M059J (cell line): ENCODE measurements around the gene RTBDN. TPM values are rescaled to one million over a fixed set of nuclear protein-coding genes. Genes with fewer than 3 reads are reported as not detected.

Experiments
- DNase-seq: peaks from one replicate; pipeline ENCODE4 v3.0.0-alpha.2; 2012; ENCODE audit warnings: low read depth
- total RNA-seq: library from RNA; depleted of rRNA; stranded (reverse); fragments of >200 nt; shearing (Covaris generic); gene quantifications from 2 replicates; pipeline ENCODE4 v1.2.3, GENCODE V29; 2014

Gene RTBDN
- total RNA-seq, 1 experiment from 2014 or later = 0.52 TPM

DNA sequence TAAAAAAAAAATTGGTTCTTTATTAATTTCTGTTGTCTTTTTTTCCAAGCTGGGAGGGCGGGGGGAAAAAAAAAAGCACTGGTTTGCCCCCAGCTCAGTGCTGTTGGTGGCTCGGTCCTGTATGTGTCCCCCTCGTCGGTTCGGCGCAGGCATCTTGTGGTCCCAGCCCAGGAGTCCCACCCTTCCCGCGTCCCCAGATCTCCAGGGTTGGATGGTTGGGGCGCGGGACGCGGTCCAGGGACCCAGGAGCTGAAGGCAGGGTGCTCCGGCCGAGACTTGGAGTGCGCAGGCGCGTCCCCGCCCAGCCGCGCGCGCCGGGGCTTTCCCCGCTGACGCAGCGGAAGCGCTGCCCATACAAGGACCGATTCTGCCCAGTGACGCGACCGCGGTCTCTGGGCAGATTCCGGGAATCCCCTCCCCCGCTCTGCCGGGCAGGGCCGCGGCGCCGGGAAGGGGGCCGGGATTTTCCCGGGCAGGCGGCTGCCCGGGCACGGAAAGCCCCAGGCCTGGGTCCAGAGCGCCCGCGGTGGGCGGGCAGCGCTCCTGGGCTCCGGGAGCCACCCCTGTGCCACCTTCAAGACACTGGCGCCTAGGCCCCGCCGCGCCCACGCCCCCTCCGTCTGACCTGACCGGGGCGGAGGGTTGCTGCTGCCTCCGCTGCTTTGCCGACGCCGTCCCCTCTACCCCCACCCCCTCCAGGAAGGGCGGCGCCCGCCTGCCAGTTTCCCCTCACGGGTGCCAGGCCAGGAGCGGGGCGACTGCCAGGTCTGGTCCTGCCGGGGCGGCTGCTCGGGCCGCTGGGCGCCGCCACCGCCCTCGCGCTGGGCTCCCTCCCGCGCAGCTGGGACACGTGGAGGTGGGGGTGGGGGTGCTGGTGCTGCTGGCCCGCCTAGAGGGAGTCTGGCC is 40.8 kb downstream of the RTBDN start:
- peak; percentile 92 for DNase-seq

DNA sequence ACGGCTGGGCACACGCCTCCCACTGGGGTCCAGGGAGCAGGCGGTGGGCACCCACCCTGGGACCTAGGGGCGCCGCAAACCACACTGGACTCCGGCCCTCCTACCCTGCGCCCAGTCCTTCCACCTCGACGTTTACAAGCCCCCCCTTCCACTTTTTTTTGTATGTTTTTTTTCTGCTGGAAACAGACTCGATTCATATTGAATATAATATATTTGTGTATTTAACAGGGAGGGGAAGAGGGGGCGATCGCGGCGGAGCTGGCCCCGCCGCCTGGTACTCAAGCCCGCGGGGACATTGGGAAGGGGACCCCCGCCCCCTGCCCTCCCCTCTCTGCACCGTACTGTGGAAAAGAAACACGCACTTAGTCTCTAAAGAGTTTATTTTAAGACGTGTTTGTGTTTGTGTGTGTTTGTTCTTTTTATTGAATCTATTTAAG is 41.5 kb downstream of the RTBDN start:
- no peak for DNase-seq

DNA sequence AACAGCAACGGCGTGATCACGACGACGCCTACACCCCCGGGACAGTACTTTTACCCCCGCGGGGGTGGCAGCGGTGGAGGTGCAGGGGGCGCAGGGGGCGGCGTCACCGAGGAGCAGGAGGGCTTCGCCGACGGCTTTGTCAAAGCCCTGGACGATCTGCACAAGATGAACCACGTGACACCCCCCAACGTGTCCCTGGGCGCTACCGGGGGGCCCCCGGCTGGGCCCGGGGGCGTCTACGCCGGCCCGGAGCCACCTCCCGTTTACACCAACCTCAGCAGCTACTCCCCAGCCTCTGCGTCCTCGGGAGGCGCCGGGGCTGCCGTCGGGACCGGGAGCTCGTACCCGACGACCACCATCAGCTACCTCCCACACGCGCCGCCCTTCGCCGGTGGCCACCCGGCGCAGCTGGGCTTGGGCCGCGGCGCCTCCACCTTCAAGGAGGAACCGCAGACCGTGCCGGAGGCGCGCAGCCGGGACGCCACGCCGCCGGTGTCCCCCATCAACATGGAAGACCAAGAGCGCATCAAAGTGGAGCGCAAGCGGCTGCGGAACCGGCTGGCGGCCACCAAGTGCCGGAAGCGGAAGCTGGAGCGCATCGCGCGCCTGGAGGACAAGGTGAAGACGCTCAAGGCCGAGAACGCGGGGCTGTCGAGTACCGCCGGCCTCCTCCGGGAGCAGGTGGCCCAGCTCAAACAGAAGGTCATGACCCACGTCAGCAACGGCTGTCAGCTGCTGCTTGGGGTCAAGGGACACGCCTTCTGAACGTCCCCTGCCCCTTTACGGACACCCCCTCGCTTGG is 42.1 kb downstream of the RTBDN start:
- peak; percentile 68 for DNase-seq

DNA sequence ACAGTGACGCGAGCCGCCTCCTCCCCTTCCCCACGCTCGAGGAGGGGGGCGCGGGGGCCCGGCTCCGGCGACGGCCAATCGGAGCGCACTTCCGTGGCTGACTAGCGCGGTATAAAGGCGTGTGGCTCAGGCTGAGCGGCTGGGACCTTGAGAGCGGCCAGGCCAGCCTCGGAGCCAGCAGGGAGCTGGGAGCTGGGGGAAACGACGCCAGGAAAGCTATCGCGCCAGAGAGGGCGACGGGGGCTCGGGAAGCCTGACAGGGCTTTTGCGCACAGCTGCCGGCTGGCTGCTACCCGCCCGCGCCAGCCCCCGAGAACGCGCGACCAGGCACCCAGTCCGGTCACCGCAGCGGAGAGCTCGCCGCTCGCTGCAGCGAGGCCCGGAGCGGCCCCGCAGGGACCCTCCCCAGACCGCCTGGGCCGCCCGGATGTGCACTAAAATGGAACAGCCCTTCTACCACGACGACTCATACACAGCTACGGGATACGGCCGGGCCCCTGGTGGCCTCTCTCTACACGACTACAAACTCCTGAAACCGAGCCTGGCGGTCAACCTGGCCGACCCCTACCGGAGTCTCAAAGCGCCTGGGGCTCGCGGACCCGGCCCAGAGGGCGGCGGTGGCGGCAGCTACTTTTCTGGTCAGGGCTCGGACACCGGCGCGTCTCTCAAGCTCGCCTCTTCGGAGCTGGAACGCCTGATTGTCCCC is 42.9 kb downstream of the RTBDN start, which contains the start of gene JUNB:
Gene JUNB, plus strand, starts transcription at position 142 of the 706 bp plus-strand sequence. Its CDS starts 286 bp downstream, at position 428.
- DNase-seq = peak; percentile 96

DNA sequence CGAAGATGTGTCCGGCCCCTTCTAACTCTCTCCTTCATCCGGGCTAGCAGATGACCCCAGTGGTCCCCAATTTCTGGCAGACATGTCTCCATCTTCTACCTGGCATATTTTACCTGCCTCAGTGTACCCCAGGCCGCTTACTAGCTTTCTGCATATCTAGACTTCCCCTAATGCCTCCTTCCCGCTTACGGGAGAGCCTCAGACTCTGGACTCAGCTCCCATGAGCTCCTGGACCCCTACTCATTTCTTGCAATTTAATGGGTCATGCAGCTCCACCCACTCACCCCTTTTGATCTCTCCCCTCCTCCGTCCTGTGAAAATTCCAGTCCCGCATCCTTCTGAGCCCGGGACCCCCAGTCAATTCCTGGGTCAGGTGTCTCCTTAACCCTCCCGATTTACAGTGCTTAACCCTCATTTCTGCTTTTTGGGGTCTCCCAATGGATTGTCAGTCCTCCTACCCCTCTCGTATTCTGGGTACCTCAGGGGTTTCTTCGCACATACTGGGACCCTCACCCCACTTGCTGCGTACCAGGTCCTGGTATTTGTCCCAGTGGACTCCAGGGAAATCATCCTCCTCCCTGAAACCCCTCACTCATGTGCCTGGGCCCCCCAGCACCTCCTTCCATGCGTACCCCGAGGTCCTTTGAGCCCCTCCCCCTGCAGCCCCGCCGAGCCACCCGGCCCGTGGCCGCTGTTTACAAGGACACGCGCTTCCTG is 43.6 kb downstream of the RTBDN start:
- no peak for DNase-seq

DNA sequence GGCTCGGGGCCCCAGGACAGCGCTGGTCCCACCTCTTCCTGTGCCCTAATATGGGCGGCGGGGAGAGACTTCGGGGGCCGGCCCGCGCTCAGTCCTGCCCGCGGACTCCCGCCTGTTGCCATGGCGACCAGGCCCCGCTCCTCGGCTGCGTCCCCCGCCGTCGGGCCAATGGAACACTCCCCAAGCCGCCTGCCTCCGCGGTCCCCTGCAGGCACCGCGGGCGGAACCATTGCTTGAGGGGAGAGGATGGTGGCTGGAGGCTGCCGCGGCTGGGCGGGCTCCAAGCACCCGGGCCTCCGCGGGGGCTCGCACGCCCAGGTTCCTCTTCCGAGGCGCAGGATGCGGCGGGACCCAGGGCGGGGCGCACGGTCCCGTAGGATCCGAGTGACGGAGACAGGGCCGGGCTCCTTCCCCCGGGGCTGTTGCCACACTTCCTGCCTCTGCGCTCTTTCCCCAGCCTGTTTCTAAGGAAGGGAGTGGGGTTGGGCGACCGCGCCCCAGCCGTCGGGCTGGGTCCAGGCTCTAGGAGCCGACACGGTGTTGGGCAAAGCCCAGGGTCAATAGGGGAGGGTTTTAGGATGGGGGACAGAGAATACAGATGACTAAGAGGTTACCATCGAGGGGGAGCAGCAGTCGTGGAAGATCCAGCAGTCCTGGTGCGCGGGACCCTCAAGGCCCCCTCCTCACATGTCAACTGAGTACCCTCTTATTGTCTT is 44.3 kb downstream of the RTBDN start:
- DNase-seq = peak; percentile 96

DNA sequence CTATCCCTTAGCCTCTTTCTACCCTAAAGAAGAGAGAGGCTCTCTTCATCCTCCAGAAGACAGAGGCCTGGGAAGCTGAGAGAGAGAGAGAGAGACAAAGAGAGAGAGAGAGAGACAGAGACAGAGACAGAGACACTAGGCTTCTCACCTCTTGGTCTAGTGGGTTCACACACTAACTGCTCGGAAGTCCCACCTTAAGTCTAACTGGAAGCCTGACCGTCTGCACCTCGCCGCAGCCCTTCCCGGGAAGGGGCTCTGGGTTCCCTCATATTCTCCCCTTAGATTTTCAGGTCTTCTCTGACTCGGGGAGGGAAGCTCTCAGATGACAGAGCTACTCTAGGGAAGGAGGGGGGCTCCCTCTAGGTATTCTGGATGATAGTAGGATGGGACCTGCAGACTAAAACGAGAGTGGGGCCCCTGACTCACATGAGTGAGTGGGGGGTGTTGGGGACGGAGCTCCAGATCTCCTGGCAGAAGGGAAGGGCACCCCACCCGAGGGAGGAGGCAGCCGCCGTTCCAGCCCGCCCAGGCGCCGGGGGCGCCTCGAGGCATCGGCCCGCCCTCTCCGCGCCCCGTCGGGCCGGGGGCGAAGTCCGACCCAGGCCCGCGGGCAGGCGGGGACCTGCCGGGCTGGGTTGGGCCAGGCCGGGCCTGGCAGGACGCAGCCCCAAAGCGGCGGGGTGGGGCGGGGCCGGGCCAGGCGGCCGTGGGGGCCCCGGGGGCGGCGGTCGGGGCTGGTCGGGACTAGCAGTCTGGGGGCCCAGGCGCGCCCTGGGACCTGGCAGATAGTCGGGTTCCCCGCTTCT is 45.1 kb downstream of the RTBDN start:
- no peak for DNase-seq

DNA sequence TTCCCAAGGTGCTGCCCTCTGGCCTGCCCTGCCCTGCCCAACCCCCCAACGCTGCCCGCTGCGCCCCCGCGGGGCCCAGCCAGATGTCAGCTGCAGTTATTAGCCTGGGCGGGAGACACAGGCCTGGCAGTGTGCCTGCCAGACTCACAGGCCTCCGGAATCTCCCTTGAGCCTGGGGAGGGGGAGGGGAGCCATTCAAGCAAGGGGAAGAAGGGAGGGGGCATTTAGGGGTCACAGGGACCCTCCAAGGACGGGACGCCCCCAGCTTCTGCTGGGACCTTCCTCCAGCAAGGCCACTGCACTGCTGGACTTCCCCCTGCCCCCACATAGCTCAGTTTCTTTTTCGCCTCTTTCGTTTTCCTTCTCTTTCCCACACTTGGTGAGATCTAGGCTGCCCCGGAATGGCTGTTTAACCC is 45.7 kb downstream of the RTBDN start:
- DNase-seq = peak; percentile 80

DNA sequence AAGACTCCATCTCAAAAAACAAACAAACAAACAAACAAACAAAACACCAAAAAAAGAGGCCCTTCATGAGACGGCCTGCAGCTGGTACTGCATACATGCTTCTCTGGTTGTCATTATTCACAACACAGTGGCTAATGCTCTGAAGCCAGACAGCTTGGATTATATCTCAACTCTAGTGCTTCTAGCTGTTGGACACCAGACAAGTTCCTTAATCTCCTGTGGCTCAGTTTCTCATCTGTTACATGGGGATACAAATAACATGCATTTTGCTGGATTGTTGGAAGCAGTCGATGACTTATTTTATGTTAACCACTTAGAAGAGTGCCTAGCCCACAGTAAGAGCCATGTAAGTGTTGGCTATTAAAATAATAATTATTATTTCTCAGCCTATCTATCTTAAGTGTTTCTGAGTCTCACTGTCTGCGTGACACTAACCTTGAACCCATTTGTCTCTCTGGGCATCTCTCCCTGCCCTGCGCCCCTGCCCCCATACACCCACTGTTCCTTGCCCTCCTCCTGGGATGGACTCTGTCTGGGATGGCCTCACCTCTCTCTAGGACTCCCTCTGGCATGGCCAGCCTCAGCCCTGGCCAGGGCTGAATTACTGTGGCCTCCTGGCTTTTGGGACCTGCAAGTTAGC is 46.2 kb downstream of the RTBDN start:
- DNase-seq = no peak

DNA sequence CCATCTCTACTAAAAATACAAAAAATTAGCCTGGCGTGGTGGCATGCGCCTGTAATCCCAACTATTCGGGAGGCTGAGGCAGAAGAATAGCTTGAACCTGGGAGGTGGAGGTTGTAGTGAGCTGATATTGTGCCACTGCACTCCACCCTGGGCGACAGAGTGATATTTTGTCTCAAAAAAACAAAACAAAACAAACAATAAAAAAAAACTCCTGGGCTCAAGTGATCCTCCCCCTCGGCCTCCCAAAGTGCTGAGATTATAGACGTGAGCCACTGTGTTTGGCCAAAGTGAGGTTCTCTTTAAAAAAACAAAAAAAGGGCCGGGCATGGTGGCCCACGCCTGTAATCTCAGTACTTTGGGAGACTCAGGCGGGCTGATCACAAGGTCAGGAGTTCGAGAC is 46.9 kb downstream of the RTBDN start:
- no peak for DNase-seq

DNA sequence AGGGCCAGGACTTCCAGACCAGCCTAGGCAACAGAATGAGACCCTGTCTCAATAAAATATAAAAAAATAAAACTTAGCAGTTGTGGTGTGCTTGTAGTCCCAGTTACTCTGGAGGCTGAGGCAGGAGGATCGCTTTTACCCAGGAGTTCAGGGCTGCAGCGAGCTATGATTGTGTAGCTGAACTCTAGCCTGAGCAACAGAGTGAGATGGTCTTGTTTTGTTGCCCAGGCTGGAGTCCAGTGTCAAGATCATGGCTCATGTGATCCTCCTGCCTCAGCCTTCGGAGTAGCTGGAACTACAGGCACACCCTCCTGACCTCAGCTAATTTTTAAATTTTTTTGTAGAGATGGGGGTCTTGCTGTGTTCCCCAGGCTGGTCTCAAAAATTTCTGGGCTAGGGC is 47.4 kb downstream of the RTBDN start:
- no peak for DNase-seq

DNA sequence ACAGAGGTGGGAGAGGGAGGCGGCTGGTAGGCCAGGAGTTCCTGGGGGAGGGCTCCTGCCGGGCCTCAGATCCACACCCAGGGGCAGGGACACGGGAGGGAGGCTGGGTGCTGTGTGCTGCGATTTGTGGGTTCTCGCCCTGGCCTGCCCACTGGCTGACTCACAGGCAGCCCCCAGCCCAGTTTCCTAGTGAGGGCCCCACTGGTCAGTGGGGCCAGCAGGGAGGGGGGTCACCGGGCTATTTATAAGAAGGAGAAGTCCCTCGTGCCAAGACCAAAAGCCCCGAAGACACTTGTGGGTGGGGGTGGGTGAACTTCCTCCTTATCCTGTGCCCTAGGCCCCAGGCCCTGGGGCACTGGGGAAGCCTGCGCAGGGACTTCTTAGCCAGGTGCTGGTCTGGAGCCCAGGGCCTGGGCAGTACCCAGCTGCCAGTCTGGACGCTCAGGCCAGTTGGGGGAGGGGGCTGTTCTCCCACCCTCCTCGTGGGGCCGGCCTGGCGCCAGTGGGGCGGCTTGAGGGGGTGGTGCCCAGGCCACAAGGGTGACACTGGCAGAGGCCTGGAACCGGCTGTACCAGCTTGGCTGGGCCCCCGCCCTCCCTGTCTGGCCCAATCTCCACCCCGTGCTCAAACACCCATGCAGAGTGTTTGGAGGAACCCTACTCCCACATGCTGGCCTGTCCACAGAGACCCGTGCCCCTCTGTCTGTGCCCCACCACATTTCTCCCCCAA is 48.1 kb downstream of the RTBDN start:
- DNase-seq = no peak

DNA sequence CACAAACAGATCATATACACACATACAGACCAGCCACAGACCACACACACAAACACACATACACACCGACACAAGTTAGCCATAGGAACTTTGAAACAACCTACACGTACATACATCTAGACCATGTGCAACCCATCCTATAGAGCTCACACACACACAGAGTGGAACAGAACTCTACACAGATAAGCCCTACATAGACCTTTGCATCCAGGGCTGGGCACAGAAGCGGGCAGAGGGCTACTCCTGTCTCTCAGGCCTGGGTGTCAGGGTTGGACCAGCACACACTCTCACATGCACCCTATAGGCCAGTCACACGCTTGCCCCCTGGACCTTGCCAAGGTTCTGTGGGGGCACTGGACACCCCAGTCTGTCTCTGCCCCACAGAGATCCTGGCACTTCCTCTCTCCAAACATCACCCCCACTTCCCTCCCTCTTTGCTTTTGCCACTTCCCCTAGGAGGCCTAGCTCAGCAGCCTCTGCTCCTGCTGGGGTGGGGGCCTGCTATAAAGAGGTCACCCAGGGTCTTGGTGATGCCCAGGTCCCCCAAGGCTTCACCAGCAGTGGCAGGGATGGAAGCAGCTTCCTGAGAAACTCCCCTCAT is 48.8 kb downstream of the RTBDN start:
- no peak for DNase-seq

DNA sequence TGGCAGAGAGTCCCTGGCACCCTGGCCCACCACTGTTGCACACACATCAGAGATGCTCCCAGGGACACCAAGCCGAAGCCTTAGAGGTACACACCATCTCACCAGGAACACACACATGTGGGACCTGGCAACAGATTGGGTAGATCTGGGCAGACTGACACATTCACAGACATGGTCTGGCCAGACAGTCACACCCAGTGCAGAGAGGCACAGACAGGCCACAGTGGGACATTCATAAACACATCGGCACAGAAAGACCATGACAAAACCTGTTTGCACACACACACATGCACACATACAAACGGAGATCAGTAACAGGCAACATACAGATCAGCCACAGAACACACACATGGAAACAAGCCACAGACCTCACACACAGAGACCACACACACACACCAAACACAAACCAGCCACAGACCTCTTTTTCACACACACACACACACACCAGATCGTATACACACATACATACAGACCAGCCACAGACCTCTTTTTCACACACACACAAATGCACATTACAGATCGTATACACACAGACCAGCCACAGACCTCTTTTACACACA is 49.4 kb downstream of the RTBDN start:
- no peak for DNase-seq

DNA sequence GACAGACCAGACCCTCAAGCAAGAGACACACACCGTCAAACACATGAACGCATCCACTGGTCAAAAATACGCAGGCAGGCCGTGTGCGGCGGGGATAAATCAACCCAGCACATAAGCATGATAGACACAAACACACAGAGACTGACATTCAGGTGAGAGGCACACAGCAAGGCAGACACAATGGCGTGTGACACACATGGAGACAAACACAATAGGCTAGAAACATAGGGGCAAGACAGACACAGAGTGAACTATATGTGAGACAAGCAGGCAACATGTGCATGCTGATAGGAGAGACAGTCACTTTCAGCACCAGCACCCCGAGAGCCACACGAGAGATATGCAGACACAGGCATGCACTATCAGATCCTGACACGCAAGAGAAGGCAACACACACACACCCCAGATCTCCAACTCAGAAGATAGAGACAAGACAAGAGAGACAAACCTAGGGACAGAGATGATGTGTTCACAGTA is 49.9 kb downstream of the RTBDN start:
- DNase-seq = no peak

DNA sequence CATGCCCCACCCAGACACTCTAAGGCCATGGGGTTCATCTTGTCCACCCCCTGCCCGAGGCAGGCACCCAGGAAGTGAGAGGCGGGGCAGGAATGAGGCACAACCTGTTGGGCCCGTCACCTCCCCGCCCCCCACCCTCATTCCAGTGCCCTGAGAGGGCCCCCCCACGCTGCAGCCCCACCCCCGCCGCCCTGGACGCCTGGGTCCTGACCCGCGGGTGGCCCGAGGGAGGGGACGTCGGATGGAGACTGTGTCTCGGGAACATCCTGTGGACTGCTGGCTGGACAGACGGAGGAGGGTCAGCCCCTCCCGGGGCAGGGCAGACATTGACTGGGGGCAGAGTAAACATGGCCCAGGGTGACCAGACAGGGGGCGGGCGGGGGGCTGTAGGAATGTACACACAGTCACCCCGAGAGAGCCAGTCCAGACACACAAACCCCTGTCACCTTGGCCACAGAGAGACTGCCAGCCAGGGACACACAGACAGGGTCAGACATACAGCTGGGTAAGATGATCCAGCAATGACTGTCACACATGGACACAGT is 50.5 kb downstream of the RTBDN start:
- DNase-seq = no peak

DNA sequence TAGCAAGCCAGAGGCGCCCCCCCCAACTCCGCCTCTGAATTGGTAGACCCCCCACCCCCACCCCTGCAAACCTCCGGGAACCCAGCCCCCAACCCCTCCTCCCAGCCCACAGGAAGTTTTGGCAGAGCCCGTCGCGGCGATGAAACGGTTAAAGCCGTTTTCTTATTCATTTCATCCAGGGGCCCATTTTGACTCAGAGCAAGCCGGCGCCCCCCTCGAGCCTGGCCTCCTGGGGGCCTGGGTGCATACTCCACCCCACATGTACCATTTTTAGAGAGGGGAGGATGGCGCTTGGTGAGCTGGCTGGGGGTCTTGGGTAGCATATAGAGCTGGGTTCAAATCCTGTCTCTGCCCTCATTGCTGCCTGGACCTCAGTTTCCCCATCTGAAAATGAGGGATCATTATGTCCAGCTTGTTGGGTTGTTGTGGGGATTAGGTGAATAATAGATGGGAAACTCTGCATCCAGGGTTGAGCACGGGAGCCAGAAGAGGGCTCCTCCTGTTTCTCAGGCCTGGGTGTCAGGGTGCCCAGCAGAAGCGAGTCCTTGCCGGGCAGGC is 51.0 kb downstream of the RTBDN start:
- no peak for DNase-seq
